Stimulated activated CD8-positive, alpha-beta memory T cell treated with anti-CD3 and anti-CD28 coated beads, Interleukin-7, amount 100 ng/mL, for 1 hour (primary cell): ENCODE data around the gene SNAP29.
"Not testable (repeated sequence)": the region's sequence is repeated elsewhere in the genome, so short reads cannot be mapped to it uniquely, and the experiment has no call there.

Source experiments
- DNase-seq, 2 donors: peaks; one replicate each; pipeline ENCODE4 v3.0.0-alpha.2; 2020; ENCODE audit warnings: low read depth in 2 of 2

The SNAP29 gene

DNA sequence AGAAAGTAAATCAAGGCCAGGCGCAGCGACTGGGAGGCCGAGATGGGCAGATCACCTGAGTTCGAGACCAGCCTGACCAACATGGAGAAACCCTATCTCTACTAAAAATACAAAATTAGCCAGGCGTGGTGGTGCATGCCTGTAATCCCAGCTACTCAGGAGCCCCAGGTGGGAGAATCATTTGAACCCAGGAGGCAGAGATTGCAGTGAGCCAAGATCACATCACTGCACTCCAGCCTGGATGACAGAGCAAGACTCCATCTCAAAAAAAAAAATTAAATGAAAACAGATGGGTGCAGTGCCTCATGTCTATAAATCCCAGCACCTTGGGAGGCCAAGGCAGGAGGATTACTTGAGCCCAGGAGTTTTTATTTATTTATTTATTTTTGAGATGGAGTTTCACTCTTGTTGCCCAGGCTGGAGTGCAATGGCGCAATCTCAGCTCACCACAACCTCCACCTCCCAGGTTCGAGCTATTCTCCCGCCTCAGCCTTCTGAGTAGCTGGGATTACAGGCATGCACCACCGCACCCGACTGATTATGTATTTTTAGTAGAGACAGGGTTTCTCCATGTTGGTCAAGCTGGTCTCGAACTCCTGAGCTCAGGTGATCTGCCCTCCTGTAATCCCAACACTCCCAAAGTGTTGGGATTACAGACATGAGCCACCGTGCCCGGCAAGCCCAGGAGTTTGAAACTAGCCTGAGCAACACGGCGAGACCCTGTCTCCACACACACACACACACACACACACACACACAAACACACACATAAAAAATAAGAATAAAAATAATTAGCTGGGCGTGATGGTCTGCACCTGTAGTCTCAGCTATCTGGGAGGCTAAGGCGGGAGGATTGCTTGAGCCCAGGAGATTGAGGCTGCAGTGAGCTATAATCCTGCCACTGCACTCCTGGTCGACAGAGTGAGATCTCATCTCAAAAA is 42.6 kb downstream of the SNAP29 start:
- not testable (repeated sequence) for DNase-seq

DNA sequence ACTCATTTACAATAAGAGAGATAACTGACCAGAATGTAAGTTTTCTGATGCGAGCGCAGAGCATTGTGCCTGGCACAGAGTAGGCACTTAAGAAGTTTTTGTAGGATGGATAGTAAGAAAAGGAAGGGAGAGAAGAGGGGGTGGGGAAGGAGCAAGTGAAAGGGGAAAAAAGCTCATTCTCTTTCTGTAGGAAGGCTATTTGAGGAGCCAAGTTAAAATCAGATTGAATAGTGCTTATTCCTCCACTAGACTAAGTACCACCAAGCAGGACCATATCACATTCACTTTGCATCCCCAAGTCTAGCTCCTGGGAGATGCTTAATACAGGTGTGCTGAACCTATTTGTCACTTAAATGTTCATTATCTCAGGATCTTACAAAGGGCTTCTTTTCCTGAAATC is 44.3 kb downstream of the SNAP29 start:
- no peak for DNase-seq

DNA sequence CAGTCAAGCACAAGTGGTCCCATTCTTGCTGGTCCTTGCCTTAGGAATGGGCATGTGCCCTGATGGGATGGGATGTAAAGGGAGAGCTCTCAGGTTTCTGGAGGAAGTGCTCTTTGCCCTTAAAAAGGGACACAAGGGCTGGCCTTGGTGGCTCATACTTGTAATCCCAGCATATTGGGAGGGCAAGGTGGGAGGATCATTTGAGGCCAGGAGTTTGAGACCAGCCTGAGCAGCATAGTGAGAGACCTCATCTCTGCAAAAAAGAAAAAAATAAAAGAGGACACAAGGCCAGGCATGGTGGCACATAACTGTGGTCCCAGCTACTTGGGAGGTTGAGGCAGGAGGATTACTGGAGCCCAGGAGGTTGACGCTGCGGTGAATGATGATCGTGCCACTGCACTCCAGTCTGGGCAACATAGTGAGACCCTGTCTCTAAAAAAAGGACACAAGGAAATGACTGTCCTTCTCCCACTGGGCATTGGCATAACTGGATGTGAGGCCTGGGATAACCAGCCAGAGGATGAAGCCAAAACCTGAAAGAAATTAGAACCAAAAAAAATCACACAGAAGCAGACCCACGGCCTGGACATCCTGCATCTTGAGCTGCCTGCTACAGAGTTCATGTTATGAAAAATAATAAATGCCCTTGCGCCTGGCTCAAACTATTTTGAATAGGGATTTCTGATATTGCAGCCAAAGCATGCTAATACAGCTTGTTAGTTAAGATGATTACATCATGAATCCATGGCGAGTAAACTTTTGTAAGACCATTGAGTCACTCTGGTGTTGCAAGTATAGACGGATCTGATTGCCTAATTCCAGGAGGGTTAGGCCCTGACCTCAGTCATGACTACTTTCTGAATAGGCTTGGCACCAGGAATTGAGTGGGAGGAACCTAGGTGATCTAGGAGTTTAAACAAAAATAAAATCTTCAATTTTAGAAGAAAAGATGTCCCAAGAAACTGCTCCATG is 45.5 kb downstream of the SNAP29 start:
- DNase-seq = no peak

DNA sequence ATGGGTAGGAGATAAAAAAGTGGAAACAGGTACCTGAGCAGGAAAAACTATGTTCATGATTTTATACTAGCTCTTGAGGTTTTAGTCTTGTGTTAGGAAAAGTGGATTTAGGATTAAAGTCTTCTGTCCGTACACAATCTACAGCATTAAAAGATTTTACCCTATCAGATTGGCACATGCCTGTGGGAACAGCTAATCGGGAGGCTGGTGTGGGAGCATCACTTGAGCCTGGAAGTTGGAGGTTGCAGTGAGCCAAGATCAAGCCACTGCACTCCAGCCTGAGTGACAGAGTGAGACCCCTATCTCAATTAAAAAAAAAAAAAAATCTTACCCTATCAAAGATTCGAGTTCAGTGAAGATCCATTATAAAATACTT is 46.2 kb downstream of the SNAP29 start:
- DNase-seq = no peak

DNA sequence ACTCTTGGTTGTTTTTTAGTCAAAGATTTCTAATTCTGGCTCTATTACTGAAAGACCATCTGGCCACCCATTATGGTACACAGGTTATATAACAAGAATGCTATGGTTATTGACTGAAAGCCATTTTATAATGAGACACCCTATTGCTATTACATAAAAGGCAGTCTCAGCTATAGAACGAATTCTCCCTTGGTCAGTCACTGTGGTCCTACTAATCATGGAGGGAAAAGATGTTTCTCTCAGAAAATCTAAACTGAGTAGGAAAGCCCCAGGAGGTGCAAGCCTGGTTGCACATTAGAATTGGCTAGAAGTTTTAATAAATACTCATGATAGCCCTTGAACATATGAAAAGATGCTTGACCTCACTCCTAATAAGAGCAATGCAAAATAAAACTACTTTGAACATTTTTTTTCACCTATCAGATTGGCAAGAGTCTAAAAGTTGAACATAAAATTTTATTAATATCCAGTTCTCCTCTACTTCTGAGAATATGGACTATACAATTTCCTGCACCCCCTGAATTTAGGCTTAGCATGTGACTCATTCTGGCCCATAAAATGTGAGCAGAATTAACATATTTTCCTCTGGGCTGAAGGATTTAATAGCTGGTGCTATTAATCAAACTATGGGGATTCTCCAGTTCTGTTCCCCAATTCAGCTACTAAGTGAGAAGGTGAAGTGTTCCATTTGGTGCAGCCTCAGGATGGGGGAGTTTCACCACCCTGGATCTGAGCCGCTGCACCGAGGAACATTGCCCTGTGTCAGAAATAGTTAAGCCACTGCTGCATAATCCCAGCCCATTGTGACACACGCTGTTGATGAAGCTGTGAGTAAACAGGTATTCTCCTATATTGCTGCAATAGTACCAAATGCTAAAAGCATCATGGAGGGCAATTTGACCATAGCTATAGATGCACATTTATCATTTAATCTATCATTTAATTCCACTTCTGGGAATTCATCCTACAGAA is 46.9 kb downstream of the SNAP29 start:
- DNase-seq = no peak

DNA sequence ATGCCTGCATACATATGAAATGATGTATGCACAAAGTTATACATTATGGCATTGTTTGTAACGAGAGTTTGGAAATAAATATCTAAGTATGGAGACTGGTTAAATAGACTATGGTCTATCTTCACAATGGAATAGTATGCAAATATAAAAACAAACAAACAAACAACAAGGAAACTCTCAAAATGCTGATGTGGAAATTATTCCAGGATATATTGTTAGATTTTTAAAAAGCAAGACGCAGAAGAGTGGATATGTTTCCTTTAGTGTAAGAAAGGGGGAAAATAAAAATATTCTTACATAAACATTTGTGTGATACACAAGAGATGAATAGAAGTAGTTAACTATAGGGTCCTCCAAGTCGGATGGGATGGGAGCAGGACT is 47.6 kb downstream of the SNAP29 start:
- DNase-seq = no peak

DNA sequence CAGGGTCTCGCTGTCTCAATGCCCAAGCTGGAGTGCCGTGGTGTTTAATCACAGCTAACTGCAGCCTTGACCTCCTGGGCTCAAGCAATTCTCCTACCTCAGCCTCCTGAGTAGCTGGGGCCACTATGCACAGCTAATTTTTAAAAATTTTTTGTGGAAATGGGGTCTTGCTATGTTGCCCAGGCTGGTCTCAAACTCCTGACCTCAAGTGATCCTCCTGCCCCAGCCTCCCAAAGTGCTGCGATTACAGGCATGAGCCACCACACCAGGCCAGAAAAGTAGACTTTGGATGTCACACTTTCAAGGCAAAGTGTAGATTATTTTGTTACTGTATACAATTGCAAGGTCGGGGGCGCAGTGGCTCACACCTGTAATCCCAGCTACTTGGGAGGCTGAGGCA is 49.9 kb downstream of the SNAP29 start:
- not testable (repeated sequence) for DNase-seq

DNA sequence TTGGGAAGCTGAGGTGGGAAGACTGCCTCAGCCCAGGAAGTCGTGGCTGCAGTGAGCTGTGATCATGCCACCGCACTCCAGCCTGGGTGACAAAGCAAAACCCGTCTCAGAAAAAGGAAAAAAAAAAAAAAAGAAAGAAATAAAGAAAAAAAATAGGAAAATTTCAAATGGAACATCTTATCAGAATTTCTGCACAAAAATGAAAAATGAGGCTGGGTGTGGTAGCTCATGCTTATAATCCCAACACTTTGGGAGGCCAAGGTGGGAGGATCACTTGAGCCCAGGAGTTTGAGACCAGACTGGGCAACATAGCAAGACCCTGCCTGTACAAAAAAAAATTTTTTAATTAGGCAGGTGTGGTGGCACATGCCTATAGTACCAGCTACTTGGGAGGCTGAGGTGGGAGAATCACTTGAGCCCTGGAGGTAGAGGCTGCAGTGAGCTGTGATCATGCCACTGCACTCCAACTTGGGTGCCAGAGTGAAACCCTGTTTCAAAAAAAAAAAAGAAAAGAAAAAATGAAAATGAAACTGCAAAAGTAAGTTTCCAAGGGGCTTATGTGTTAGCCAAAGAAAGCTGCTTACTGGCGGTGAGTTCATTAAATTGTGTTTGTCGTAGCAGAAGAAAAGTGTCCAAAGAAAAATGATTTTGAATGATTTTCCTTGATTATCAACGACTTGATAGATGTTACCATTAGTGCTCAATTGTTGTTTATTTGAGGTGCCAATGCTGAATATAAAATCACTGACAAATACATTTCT is 50.9 kb downstream of the SNAP29 start:
- no peak for DNase-seq

DNA sequence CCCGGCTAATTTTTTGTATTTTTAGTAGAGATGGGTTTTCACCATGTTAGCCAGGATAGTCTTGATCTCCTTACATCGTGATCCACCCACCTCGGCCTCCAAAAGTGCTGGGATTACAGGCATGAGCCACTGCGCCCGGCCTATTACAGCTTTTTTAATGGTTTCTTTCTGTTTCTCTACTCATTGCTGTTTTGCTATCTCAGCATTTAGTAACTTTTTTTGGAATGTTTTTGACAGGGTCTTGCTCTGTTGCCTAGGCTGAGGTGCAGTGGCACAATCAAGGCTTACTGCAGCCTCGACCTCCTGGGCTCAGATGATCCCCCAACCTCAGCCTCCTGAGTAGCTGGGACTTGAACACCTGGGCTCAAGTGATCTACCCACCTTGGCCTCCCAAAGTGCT is 53.7 kb downstream of the SNAP29 start:
- no peak for DNase-seq

DNA sequence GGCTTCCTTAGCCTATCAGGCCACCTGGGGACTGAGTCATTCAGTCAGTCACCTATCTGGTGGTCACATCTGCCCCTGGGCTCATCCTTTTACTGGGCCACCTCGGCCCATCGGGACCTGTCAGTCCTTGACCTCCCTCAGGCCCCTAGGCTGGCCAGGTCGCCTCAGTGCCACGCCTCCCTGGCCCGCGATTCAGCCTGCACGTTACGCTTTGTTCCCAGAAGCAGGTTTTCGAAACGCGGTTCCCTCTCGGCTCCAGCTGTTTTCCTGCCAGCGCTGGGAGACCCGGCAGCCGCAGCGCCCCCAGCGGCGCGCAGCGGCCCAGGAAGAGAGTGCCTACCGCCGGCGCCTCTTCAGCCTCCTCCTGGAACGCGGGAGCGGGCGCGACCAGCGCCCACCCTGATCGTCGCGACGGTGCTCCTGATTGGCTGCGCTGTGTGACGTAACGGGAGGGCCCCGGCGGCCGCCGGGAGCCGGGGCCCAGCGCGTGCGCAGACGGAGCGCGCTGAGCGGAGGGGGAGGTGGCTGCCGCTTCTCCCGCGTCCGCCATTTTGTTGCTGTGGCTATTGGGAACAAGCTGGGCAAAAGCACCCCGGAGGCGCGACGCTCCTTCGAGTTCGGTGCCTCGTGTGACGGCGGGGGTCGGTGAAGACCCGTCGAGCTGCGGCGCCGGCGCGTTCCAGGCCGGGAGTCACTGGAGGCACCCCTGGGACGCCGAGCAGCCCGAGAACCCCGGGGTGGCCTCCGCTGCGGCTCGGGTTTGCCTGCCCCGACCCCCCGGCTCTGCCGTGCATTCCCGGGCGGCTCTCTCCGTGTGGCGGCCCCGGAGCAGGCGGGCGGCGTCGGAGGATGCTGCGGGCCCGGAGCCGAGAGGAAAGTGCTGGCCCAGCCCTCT is 58.4 kb downstream of the SNAP29 start, which contains the start of gene CRKL:
TSS of gene CRKL (plus strand) at position 492 of the 895 bp plus-strand sequence. CDS start 528 bp downstream, outside the sequence.
- peak; percentile 93 to 94 for DNase-seq

DNA sequence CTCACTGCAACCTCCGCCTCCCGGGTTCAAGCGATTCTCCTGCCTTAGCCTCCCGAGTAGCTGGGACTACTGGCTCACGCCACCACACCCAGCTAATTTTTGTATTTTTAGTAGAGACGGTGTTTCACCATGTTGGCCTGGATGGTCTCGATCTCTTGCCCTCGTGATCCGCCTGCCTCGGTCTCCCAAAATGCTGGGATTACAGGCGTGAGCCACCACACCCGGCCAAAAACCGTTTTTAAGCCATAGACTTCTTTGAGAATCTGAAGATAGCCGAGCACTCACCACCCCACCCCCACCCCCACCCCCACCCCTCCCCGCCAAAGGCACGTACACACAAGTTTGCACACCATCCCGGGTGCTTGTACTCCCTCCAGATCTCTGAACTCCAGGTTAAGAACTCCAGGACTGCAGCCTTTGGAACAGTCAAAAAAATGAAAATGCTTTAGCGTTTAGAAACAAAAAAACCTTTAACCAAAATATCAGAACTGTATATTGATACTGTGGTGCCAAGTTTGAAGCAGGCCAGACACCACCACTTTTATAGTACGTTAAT is 59.9 kb downstream of the SNAP29 start:
- no peak for DNase-seq

DNA sequence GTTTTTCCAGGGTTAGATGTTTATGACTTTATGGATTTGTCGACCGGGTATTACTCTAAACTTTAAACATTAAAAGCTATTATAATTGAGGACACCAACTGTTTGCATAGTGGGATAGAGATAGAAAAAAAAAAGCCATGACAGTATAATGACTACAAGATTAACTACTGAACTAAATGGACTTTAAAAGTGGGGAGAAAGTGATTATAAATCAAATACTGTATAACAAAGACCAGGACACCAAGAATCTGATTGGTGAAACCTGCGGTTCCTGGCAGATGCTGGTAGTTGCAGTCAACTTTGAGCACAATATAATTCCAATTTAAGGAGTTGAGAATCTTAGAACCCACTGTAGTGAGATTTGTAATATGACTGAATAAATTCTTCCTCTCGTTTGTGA is 60.9 kb downstream of the SNAP29 start:
- no peak for DNase-seq

DNA sequence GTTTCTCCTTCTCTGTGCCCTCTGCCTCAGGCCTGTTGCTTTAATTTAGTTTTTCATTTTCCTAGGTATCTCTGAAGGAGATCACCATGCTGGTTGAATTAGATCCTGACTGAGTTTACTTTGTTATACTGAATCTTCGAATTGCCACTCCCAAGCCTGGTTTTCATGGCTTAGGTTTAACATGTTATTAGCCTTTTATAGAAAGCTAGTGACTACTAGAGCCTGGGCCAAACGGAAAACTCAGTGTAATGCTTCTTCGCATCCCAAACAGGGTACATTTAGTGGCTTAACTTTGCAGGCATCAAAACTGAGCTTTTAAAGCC is 62.0 kb downstream of the SNAP29 start:
- DNase-seq = no peak

DNA sequence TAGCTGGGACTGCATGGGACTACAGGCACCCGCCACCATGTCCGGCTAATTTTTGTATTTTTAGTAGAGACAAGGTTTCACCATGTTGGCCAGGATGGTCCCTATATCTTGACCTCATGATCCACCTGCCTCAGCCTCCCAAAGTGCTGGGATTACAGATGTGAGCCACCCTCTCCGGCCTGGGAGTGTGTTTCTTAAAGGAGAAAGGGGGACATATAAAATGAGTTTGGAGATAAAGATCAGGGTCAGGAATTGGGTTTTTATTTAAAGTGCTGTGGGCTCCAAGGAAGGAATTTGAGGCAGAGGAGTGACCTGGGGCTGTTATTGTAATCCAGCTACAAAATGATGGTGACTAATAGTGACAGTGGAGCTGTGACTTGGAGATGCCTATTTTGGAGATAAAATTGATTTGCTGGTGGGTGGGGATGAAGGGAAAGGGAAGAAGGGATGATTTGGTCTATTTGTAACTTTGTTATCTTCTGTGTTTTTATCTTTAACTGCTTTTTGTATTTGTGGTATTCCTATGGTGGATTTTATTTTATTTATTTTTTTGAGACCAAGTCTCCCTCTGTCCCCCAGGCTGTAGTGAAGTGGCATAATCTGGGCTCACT is 63.4 kb downstream of the SNAP29 start:
- DNase-seq = no peak

DNA sequence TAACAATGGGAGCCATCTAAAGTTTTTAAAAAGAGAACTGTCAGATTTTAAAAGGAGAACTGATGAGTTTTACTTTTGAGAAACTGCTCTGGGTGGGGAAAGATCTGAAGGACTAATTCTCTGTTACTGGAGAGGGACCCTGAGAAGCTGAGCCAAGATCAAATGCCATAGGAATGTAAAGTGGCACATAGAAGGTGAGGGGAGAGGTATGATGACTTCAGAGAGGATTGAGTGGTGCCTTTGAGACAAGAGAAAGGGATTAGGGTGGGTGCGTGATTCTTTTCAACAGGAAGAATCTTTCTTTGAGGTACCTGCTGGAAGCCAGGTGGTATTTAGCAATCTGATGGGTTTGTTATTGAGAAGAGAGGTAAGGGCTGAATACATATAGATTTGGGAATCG is 67.4 kb downstream of the SNAP29 start:
- no peak for DNase-seq

DNA sequence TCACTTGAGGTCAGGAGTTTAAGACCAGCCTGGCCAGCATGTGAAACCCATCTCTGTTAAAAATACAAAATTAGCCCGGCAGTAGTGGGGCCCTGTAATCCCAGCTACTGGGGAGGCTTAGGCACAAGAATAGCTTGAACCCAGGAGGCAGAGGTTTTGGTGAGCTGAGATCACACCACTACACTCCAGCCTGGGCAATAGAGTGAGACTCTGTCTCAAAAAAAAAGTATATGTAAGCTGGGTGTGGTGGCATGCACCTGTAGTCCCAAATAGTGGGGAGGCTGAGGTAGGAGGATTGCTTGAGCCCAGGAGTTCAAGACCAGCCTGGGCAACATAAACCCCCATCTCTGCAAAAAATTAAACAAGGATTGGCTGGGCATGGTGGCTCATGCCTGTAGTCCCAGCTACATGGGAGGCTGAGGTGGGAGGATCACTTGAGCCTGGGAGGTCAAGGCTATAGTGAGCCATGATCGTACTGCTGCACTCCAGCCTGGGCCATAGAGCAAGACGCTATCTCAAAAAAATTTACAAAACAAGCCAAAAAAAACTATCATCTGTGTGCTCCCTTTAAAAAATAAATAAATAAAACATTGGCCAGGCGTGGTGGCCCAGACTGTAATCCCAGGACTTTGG is 69.2 kb downstream of the SNAP29 start:
- no peak for DNase-seq

DNA sequence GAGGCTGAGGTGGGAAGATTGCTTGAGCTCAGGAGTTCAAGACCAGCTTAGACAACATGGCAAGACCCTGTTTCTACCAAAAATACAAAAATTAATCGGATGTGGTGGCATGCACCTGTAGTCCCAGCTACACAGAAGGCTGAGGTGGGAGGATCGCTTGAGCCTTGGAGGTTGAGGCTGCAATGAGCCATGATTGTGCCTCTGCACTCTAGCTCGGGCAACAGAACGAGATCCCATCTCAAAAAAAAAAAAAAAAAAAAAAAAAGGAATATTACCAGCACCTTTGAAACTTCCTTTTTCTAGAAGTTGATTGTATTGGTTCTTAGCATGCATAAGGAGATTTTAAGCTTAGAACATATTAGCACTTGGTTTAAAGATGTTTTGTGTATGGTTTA is 69.8 kb downstream of the SNAP29 start:
- DNase-seq = no peak

DNA sequence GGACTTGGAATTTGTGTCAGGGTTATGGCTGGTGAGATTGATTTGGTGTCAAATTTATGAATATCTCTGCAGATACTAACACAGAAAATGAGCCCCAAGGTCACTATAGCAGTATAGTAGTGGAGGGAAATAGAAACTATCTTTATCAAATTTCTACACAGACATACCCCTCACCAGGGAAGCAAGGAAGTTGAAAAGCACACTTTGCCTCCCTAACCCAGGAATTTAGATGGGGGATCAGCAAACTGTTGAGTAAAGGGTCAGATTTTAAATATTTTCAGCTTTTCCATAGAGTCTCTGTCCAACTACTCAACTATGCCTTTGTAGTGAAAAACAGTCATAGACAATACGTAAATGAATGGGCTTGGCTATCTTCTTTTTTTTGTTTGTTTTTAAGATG is 71.2 kb downstream of the SNAP29 start:
- no peak for DNase-seq
